Activated naive CD4-positive, alpha-beta T cell treated with anti-CD3 and anti-CD28 coated beads, Interleukin-2, amount 50 U/mL, for 24 hours (primary cell): ENCODE results near the gene HJURP.

Experiments used
- H3K27ac Mint-ChIP-seq: one replicate; pipeline ENCODE4 v1.8.0; 2021; ENCODE audit warnings: mild to moderate bottlenecking, mixed read lengths
- H3K27me3 Mint-ChIP-seq: one replicate; pipeline ENCODE4 v1.8.0; 2021; ENCODE audit warnings: mixed read lengths
- H3K36me3 Mint-ChIP-seq: one replicate; pipeline ENCODE4 v1.8.0; 2021; ENCODE audit warnings: mixed read lengths
- H3K4me1 Mint-ChIP-seq: one replicate; pipeline ENCODE4 v1.8.0; 2021; ENCODE audit warnings: mixed read lengths
- H3K4me3 Mint-ChIP-seq: one replicate; pipeline ENCODE4 v1.8.0; 2021; ENCODE audit warnings: mild to moderate bottlenecking, mixed read lengths
- H3K9me3 Mint-ChIP-seq: one replicate; pipeline ENCODE4 v1.8.0; 2021; ENCODE audit warnings: mixed read lengths

Gene HJURP

DNA sequence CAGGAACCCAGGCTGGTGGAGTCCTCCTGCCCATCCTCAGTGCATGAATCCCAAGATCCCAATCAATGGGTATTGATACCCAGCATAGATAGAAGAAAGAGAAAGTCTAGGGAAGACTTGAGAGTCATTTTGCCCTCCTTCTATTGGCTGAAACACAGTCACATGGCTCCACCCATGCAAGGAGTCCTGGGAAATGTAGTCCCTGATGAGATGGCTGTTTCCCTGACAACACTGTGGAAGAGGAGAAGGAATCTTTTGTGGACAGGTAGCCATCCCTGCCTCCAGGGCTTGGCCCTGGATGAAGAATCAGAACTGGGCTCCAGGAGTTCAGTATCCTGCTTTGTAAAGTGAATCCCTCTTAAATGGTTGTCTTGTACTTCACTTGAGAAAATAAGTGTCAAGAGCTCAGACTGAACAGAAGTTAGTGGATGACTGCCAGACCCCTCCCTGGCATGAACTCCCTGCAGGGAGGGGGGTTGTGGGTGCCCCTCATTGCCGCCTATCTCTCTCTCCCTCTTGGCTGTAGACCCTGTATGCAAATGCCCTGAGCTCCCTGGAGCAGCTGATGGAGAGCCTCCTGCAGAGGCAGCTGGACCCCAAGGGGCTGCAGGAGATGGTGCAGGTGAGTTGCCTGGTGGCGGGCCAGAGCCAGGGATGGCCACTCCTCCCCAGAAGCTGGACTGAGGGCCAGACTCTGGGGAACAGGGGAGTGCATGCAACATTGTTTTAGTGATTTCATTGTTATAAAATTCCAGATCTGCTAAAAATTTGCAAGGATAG lies 40.1 kb downstream of the HJURP start:
- no peaks in the 10 kb centered on the region for H3K36me3 Mint-ChIP-seq
- no peaks in the 10 kb centered on the region for H3K4me1 Mint-ChIP-seq
- peaks cover 1% of the 10 kb centered on the region for H3K27me3 Mint-ChIP-seq
- no peak overlapping the region for H3K27ac Mint-ChIP-seq
- H3K9me3 Mint-ChIP-seq, result no peaks in the 10 kb centered on the region
- H3K4me3 Mint-ChIP-seq, result no peak overlapping the region

DNA sequence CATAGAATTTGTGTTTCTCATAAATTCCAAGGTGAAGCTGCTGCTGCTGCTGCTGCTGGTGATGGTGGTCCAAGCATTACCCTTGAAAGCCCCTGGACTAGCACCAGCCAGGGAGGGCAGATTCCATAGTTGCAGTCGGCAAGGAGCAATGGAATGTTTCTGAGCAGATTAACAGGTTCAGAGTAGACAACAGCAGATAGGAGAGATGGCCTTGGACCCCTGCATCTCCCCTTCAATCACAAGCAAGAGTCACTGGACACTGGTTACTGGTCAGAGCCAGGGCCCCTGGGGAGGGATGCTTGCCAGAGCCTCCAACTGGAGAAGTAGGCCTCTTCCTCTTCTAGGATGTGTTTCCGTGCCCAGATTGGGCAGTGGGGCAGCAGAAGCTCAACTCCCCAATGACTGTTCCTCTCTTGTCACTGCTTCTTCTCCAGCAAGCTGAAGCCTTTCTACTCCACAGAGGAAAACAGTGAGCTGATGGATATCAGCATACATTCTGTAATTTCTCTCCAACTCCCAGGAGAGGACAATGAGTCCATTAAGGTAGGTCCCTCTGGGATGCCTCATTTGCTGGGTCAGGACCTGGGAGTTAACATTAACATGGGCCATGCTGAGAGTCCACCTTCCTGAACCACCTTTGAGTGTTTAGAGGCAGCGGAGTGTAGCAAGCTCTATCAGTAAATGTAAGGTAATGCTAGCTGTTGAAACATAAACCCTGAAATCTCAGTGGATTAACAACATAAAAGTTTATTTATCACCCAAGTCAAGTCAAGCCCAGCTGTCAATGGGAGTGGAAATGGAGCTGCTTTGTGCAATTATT lies 40.9 kb downstream of the HJURP start:
- Mint-ChIP-seq H3K4me3 (no peak overlapping the region), H3K9me3 (no peaks in the 10 kb centered on the region), H3K4me1 (no peaks in the 10 kb centered on the region), H3K36me3 (no peaks in the 10 kb centered on the region), H3K27me3 (peaks cover 1% of the 10 kb centered on the region), H3K27ac (no peak overlapping the region)

DNA sequence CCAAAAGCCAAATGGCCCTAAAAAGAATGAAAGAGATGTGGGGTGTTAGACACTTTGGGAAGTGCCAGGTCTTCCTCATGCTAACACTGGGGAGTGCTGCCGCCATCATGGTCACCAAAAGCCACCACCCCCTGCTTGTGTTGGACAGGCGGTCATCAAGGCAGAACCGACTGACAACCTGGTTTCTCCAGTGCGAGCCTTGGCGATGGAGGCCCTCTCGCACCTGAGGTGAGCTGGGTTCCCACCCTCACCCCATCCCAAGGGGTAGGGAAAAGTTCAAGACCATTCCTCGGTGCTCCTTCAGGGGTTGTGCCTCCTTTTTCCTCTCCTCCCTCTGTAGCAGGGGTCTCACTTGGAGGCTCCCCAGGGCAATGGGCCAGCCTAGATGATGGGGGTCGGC lies 42.6 kb downstream of the HJURP start:
- no peaks in the 10 kb centered on the region for H3K36me3 Mint-ChIP-seq
- H3K27me3 Mint-ChIP-seq, result peaks cover 1% of the 10 kb centered on the region
- H3K9me3 Mint-ChIP-seq, result no peaks in the 10 kb centered on the region
- H3K4me1 Mint-ChIP-seq, result no peaks in the 10 kb centered on the region
- H3K4me3 Mint-ChIP-seq, result no peak overlapping the region
- H3K27ac Mint-ChIP-seq, result no peak overlapping the region

DNA sequence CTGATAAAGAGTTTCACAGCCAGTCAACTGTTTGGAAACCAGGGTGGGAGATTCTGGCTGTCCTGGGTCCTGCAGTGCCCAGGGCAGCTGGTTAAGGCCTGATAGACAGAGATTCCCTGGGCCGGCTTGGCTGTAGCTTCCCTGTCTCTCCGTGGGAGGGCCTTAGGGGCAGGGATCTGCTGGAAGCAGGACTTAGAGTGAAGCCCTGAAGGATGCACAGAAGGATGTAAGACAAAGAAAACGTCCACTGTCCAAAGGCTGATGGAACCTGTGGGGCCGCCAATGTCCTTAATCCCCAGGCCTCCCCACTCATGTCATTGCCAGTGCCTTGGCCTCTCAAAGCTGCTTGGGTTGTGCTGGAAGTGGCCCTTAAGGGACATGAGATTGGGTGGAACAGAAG lies 43.2 kb downstream of the HJURP start:
- Mint-ChIP-seq H3K27ac (no peak overlapping the region), H3K4me3 (no peak overlapping the region), H3K9me3 (no peaks in the 10 kb centered on the region), H3K27me3 (peaks cover 1% of the 10 kb centered on the region), H3K4me1 (no peaks in the 10 kb centered on the region), H3K36me3 (no peaks in the 10 kb centered on the region)

DNA sequence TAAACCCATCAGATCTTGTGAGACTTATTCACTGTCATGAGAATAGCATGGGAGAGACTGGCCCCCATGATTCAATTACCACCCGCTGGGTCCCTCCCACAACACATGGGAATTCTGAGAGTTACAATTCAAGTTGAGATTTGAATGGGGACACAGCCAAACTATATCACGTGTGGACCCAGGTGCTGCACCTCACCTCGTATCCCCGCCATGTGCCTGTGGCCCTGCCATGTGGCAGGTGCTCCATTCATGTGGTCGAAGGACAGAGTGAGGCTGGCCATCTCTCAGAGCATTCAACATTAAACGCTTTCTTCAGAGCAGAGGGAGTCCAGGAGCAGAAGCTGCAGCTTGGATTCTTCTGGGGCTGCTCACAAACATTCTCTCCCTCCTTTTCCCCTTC lies 44.0 kb downstream of the HJURP start:
- Mint-ChIP-seq H3K27ac (no peak overlapping the region), H3K4me1 (no peaks in the 10 kb centered on the region), H3K4me3 (no peak overlapping the region), H3K27me3 (peaks cover 1% of the 10 kb centered on the region), H3K9me3 (no peaks in the 10 kb centered on the region), H3K36me3 (no peaks in the 10 kb centered on the region)

DNA sequence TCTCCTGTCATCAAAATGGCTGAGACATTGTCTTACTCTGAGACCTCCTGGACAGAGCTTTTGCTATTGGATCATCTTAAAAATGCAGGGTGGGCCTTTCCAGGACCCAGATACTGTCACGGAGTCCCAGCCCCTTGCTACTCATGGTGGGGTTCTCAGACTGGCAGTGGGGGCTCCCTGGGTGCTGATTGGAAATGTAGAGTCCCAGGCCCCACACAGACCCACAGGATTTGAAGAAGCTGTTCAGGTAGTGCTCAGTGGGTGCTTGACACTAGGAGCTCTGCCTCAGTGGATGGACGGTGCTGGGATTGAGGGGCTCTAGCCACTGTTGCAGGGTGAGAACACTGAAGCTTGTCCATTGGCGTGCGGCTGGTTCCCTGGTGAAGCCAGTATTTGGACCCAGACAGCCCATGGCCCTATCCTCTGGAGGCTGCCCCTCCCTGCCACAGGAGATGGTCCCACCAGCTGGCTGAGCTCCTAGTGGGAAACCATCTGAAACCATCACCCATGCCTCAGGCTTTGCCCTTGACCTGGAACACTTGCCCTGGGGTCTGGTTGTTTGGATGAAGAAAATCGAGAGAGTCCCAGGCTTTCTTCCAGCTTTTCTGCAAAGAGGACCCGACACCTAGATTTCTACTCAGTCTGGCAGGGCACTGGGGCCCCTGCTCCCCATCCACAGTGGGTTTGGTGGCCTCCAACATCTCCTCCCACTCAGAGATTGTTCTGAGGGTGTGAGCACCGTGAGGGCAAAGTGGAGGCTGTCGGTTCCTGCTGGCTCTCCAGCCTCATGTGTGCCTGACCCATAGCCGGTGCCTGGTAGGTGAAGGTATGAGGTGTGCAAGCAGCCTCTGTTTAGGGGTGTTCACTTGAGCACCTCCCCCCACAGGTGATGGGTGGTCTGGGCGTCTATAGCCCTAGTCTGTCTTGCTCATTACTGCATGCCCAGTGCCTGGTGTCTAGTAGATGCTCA lies 46.1 kb downstream of the HJURP start:
- Mint-ChIP-seq H3K4me3 (no peak overlapping the region), H3K4me1 (no peaks in the 10 kb centered on the region), H3K9me3 (no peaks in the 10 kb centered on the region), H3K36me3 (no peaks in the 10 kb centered on the region), H3K27ac (no peak overlapping the region), H3K27me3 (peaks cover 1% of the 10 kb centered on the region)

DNA sequence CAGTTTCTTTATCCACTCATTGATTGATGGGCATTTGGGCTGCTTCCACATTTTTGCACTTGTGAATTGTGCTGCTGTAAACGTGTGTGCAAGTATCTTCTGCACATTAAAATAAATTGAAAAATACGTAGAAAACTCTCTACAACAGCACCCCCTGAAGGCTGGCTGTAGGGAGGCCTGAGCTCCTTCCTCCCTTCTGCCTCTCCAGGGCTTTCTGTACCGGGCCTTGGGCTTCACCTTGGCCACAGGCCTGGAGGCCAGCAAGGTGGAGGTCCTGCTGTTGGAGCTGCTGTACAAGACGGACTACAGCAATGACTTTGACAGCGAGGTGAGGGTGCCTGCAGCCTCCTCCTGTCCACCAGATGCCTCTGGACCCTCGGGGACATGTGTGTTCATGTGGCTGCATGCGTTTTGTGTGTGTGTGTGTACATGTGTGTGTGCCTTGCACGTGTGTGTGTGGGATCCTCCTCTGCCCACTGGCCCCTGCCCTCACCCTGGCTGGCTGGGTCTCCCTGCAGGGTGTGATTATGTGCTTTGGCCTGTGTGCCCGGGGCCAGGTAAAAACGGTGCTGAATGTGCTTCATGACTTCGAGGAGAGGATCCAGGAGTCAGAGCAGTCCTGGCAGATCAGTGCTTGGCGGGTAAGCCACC lies 47.0 kb downstream of the HJURP start:
- peaks cover 5% of the 10 kb centered on the region for H3K27me3 Mint-ChIP-seq
- H3K27ac Mint-ChIP-seq, result no peak overlapping the region
- no peak overlapping the region for H3K4me3 Mint-ChIP-seq
- no peaks in the 10 kb centered on the region for H3K4me1 Mint-ChIP-seq
- no peaks in the 10 kb centered on the region for H3K36me3 Mint-ChIP-seq
- no peaks in the 10 kb centered on the region for H3K9me3 Mint-ChIP-seq

DNA sequence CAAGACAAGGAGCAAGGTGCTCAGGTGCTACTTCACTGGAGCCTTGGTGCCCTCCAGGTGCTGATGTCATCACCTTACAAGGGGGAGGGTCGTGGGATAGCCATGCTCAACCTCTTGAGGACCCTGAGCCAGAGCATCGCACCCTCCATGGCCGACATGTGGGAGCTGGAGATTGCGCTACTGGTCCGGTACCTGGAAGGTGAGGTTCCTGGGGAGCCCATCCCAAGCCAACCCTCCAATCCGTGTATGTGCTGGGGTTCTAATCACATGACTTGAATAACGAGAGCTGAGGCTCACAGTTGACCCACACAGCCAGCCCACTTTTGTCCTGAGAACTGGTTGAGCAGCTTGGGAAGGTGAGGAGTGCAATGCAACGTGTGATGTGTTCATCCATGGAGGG lies 50.3 kb downstream of the HJURP start:
- Mint-ChIP-seq H3K4me1 (no peaks in the 10 kb centered on the region), H3K4me3 (no peak overlapping the region)

DNA sequence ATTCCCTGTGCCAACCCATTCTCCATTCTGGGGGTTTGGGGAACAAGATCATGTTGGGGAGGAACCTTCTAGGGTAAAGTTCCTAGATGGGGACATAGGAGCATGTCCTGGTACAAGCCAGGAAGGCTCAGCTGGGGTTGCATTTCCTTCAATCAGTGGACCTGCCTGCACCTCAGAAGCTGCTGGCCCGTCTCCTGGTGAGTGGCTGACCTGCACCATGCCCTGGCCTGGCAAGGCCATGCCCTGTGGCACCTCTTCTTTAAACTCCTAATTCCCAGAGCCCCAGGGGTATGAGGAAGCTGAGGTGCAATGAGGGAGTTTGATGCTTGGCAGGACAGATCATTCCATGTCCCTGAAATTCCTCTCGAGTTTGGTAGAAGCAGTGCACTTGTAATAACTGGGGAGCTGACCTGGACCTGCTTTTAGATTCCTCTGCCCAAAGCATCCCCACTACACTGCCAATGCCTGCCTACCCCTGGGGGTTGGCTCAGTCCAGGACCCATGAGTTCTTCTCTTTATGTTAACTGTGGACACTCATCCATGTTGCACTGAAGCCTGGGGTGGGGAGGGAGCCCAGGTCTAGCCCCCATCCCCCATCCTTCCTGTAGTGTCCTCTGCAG lies 50.9 kb downstream of the HJURP start:
- Mint-ChIP-seq H3K4me3 (no peak overlapping the region), H3K4me1 (no peaks in the 10 kb centered on the region), H3K36me3 (no peaks in the 10 kb centered on the region), H3K9me3 (peaks cover 4% of the 10 kb centered on the region), H3K27ac (no peak overlapping the region), H3K27me3 (peaks cover 5% of the 10 kb centered on the region)

More for the DNA sequence above, 50.3 kb downstream of the HJURP start:
- Mint-ChIP-seq H3K27ac (no peak overlapping the region), H3K9me3 (peaks cover 4% of the 10 kb centered on the region), H3K27me3 (peaks cover 5% of the 10 kb centered on the region), H3K36me3 (no peaks in the 10 kb centered on the region)

DNA sequence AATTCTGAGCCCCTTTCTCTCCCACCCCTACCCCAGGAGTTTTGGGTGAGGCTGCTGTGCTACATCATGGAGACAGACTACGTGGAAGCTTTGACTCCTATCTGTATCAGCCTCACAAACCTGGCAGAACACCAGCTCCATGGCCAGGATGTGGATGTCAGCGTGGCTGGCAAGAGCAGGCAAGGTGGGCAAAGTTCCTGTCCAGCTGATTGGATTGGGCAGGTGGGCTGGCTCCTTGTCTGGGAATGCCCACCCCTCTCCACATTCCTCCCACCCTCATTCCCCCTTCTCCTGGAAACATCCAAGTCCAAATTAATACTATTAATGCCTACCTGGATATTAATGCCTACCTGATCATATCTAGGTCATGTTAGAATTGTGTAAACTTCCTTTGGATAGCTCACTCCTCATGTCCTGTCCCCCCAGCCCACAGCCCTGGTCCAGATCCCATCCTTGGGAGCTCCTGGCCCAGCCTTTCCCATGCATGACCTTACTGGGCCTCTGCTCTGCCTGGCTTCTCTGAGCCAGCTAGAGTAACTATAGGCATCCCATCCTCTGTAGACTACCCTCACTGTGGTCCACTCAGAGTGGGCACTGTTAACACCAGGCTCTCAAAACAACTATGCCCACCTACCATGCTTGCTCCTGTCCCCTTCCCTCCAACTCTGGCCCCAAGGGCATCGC lies 52.1 kb downstream of the HJURP start:
- no peaks in the 10 kb centered on the region for H3K4me1 Mint-ChIP-seq
- no peaks in the 10 kb centered on the region for H3K36me3 Mint-ChIP-seq
- H3K9me3 Mint-ChIP-seq, result peaks cover 4% of the 10 kb centered on the region
- no peak overlapping the region for H3K4me3 Mint-ChIP-seq
- no peak overlapping the region for H3K27ac Mint-ChIP-seq
- peaks cover 5% of the 10 kb centered on the region for H3K27me3 Mint-ChIP-seq

DNA sequence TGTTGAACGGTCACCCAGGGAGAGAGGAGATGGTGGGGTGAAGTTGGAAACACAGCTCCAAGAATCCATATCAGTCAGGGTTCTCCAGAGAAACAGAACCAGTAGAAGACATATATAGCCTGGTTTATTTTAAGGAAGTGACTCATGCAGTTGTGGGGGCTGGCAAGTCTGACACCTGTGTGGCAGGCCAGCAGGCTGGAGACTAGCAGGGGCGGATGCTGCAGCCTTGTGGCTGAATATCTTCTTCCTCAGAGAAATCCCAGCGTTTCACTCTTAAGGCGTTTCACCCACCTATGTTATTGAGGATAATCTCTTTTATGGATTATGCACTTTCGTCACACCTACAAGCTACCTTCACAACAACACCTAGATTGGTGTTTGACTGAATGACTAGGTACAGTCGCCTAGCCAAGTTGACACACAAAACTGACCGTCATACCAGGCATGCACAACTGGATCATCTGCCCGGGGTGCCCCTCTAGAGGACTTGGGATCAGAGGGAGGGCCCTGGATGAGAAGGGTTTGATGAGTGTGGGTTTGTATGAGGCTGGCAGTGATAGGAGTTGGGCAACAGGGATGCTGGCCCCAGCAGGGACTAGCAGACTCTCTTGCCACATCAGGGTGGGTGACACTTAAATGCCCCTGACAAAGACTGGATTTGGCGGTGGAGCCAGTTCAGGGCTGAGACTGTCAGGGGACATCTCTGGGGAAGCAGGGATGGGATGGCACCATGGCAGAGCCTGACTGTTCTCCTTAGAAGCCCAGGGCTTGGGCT lies 52.8 kb downstream of the HJURP start:
- Mint-ChIP-seq H3K9me3 (peaks cover 4% of the 10 kb centered on the region), H3K36me3 (no peaks in the 10 kb centered on the region), H3K4me1 (no peaks in the 10 kb centered on the region)

DNA sequence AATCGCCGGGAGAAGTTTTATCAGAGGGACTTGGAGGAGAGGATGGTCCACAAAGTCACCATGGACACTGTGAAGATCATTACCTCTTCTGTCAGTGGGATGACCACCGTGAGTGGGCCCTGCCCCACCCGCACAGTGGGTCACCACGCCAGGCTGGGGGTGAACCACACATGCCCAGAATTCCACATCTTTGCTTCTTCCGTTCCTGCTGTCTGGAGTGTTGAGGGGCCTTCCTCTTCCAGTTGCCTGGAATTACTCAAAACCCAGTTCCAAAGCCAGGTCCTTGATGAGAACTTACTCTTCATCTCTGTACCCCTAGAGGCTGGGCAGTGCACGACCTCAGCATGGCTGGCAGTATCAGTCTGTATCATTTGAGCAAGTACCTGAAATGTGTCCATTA lies 54.1 kb downstream of the HJURP start:
- peaks cover 5% of the 10 kb centered on the region for H3K27me3 Mint-ChIP-seq
- no peak overlapping the region for H3K27ac Mint-ChIP-seq

More for the DNA sequence above, 52.8 kb downstream of the HJURP start:
- Mint-ChIP-seq H3K27ac (no peak overlapping the region), H3K27me3 (peaks cover 5% of the 10 kb centered on the region), H3K4me3 (no peak overlapping the region)

DNA sequence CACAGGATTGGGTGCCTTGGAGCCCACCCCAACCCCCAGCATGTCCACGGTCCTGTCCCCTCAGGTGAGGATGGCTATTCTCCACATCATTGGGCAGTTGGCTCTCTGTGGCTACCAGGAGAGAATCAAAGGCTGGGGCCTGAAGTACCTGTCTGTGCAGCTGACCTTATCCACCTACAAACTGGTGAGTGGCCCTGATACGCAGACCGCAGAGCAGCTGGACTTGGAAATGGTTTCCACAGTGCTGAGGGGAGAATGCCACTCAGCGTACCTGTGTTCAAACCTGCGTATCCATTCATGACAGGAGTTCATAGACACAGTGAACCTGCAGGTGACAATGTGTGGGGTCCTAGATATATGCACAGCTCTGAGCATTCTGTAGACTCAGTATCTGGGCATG lies 54.6 kb downstream of the HJURP start:
- Mint-ChIP-seq H3K27ac (no peak overlapping the region), H3K36me3 (no peaks in the 10 kb centered on the region), H3K27me3 (peaks cover 5% of the 10 kb centered on the region), H3K9me3 (peaks cover 4% of the 10 kb centered on the region), H3K4me3 (no peak overlapping the region), H3K4me1 (no peaks in the 10 kb centered on the region)

More for the DNA sequence above, 54.1 kb downstream of the HJURP start:
- Mint-ChIP-seq H3K4me3 (no peak overlapping the region), H3K4me1 (no peaks in the 10 kb centered on the region), H3K9me3 (peaks cover 4% of the 10 kb centered on the region), H3K36me3 (no peaks in the 10 kb centered on the region)
